ENCODE results near the gene SDR39U1. TPM values are rescaled to one million over a fixed set of nuclear protein-coding genes. Genes with fewer than 3 reads are reported as not detected.
A peak's percentile ranks its signal among the peaks of the same experiment; 100 is the strongest.

SDR39U1 gene
- total RNA-seq, 1 experiment from 2014 or later, result 12.4 TPM

DNA sequence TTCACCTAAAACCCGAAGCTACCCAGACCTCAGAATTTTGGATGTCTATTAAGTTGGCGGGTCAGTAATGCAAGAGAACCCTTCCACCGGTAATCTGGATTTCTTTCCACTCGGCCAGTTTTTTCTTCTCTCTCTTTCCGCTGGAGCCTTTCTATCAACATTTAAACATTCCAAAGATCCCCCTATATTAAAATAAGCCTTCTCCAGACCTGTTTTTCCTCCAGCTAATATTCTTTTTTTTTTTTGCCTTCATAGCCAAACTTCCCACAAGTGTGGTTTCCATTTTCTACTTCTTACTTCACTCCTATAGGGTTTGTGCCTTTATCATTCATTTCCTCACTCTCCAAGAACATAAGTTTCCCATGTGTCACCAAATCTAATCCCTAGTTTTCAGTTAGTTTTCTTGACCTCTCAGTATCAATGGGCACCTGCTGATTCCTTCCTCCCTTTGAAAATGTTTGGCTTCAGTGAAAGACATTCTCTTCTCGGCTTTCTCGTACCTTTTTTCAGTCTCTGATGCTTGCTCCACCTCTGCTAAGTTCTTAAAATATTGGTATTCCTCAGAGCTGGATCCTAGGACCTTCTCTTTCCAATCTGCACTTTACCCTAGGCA lies 583 bp upstream of the SDR39U1 start:
- no peak for DNase-seq (ENCODE audit: low read depth)

DNA sequence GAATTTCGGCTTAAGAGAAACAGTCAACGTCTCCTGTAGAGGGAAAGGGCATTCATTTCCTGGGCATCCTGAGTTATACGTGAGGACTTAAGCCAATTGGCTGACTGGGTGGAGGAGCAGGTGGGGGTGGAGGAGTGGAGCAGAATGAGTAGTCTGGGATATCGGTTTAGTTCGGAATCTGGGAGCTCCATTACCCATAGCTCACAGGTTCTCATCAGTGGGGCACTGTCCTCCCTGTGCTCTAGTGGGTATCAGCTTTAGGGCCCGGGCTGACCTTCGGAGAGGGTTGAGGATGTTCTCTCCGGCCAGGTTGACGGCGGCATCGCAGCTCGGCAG lies 704 bp downstream of the SDR39U1 start:
- peak; percentile 59 for DNase-seq (ENCODE audit: low read depth)

DNA sequence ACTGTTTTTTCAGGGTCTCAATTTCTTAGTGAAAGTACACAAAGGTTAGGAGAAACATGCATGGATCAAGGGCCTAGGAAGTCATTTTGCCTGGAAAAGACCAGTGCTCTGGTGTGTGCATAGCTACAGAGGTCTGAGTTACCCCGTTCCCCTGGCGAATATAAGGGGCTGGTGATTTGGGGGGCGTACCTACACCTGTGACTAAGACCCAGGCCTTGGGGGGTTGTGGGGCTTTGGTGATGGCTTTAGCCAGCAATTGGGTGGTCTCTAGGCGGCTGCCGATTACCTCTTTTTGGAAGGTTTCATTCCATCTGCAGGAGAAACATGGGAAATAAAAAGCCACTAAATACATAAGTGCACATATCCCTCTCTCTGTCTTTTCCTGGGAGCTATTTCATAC lies 1.1 kb downstream of the SDR39U1 start:
- no peak for DNase-seq (ENCODE audit: low read depth)

DNA sequence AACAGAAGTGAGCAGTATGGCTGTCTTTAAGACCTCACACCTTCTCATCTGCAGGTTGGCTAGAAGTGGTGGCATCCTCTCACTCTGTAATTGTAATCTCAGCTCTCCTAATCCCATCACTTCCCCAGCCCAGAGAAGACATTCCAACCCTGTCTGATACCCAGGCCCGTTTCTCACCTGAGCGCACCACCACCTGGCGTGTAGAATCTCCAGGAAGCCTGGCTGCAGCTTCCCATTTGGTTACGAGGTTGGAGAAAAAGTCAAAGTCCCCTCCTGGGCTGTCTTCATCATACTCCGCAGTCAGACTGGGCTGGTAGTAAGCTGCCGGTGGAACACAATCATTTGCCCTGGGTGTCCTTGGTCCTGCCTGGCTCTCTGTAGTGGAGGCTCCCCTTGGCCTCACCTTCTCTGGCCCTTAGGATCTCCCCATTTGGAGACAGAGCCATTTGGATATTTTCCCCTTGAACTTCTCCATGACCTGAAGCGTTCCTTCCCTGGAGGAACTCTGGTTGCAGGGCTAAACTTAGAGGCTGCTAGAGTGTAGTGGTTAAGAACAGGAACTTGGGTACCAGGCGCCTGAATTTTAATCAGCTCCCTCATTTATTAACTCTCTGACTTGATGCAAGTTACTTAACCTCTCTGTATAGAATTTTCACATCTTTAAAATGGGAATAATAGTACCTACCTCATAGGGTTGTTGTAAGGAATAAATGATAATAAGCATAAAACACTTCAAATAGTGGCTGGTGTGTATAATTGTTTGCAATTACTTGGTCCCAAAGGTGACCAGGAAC lies 1.8 kb downstream of the SDR39U1 start:
- DNase-seq (ENCODE audit: low read depth), result no peak

DNA sequence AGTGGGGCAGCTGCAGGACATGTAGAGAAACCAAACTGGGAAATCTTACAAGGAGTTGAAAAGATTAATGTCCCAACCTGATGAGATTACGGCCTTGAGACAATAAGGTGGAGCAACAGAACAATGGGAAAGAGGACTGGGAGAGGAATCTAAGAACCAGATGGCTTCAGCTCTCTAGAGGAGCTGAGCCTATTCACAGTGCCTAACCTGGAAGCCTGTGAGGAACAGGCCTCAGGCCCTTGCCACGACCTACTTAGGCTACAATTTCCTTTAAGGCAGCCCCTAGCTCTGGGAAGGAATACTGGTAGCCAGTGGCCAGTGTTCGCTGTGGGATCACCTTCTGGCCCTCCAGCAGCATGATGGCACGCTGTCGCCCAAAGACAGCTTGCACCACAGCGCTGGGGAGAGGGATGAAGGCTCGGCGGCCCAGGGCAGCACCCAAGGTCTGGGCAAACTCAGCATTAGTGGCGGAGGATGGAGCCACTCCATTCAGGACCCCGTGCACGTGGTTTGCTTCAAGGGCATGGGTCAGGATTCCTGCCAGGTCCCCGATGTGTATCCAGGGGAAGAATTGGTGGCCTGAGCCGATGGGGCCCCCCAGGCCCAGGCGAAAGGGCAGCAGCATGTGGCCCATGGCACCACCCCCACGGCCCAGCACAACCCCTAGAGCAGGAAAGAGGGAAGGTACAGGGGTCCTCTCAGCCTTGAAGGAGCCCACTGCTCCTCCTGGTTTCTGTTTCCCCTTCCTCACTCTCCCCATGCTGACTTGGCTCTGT lies 2.6 kb downstream of the SDR39U1 start:
- no peak for DNase-seq (ENCODE audit: low read depth)

DNA sequence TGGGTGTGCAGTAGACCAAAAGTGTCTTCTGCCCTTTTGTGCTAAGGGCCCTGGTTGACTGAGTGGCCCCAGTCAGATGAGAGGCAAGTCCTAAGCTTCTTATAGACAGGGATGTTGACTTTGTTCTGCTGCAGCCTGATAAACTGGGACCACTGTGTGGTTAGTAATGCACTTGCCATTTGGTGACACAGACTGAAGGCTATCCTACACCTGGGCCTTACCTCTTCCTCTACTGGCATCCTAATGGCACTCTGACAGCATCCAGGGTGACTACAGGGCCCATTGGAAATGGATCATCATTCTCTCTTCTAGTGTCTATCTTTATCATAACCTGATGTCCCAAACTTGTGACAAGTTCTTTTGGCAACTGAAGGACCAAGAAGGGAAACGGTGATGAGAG lies 3.3 kb downstream of the SDR39U1 start:
- no peak for DNase-seq (ENCODE audit: low read depth)

DNA sequence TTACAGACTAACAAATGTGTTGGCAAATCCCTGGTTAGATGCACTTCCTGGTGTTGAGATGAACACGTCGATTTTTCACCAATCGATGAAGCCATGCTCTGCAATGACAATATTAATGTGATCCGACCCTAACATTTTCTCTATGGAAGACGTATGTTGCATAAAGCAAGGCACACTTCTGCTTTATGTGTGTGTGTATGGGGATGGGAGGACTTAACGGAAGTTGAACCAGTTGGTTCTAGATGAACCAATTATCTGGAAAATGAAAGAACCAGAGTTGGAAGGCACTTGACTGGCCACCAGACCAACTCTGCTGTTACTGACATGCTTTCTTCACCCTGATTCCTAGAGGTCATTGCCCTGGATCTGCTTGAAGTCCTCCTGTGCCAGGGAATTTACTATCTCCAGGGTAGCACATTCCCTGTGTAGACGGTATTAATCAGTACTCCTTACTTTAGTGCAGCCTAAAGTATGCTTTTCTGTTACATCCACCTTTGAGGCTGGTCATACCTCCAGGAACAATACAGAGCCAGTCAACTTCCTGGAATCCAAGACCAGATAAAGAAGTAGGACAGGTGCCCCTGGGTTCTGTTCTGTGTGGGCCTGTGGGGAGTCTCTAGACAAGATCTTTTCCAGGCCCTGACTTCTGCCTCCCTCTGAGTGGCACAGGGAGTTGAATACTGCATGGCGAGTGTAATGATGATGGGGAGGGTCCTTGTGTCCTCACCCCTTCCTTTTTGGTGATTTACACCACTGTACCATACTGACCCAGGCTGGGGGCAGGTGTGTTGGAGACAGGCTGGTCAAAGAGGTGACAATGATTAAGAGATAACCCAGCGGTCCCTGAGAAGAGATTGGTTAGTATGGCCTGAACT lies 4.1 kb downstream of the SDR39U1 start:
- no peak for DNase-seq (ENCODE audit: low read depth)

DNA sequence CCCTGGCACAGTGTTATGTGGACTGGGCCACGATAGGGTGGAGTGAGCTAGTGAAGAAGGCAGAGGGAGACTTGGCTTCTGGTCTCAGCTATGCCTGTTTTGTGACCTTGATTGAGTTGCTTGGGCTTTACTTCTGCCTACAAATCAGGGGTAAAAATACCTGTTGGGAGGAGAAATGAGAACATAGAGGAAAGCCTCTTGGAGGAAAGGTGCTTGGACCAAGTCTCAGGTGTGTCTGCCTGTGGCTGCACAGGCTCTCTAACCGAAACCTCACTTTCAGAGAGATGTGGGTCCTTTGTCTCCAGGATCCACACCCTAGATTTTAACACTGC lies 4.9 kb downstream of the SDR39U1 start:
- DNase-seq (ENCODE audit: low read depth), result no peak

DNA sequence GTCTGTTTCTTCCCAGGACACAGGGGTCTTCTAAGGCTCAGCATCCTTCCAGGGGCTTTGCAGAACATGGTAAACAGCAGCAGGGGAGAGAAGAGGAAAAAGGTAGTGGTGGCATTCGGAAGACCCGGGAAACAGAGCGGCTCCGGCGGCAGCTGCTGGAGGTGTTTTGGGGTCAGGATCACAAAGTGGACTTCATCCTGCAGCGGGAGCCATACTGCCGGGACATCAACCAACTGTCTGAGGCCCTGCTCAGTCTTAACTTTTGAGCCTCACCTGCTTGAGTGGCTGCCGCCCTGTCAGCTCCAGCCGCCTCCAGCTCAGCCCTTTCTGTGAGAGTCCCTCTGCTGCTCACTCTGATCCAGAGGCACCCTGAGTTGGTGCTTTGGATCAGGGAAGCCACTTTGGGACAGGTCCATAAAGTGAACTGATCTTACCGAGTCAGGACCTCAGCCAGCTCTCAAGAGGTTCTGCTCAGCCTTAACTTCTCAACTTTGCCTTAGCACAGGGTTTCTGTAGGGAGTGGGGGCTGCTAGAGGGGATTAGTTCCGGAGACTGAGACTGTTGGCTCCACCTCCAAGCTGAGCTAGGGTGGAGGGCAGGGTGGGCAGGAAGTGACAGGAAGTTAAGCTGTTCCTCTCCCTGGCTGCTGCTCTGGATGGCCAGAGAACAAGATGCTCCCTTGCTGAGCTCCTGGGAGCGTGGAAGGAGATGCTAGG lies 5.4 kb downstream of the SDR39U1 start:
- DNase-seq (ENCODE audit: low read depth), result no peak

DNA sequence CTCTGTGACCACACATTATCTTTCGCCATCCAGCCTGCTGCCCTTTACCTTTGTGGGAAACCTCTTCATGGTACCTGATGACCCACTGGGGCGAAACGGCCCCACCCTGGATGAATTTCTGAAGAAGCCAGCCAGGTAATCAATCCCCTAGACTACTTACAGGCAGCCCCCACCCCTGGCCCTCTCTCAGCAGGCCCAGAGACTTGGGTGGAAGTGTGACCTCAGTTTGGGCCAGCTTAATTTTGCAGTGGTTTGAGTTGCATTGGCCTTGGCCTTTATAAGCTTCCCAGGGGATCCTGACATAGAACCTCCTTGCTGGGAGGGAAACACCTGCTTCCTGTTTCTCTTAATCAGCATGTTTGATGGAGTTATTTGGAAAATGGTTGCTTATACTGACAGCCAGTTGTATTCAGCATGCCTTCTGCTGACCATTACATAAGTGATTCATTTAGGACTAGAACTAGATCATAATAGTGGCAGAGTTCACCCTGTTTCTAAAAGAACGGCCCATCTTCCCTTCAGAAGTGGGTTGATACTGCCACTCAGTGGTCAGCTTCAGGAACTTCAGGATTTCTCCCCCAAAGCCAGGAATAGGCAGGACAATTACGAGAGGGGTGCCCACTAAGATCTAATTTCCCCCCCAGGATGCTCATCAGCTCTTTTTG lies 6.1 kb downstream of the SDR39U1 start:
- DNase-seq (ENCODE audit: low read depth), result peak; percentile 72

DNA sequence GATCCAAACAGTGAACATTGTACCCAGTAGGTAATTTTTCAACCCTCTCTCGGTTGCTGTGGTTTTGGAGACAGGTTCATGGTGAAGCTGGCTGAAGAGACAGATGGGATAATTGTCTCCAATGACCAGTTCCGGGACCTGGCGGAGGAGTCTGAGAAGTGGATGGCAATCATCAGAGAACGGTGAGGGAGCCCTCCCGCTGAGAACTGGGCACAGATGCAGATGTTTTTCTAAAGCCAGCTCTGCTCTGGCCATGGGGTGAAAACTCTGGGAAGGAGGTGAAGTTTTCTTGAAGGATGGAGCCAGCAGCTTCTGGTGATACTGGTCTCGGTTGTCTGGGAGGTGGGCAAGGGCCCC lies 6.6 kb downstream of the SDR39U1 start:
- no peak for DNase-seq (ENCODE audit: low read depth)

DNA sequence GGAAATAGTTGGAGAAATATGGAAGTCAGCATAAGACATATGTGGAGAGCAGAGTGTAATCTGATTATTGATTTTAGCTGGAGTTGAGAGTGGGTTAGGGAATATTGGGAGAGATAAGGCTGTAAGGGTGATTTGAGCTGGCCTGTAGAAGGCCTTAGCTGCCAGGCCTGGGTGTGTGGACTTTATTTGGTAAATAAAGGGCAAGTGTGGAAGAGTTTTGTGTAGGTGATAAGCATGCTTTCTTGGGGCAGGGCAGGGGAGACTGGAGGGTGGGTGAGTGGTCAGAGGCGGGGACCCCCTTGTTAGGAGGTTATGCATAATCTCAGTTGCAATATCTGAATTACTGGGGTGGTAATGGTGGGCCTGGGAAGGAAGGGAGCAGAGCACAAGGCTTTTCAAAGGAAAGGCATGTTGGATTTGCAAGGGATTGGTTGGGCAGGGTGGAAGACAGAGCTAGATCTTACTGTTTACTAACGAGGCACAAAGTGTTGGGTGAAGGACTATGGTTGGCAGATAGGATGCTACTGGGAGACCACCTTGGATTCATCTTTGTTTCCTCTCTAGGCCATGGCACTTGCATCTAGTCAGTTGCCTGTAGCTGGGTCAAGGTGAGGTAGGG lies 7.3 kb downstream of the SDR39U1 start:
- DNase-seq (ENCODE audit: low read depth), result no peak

DNA sequence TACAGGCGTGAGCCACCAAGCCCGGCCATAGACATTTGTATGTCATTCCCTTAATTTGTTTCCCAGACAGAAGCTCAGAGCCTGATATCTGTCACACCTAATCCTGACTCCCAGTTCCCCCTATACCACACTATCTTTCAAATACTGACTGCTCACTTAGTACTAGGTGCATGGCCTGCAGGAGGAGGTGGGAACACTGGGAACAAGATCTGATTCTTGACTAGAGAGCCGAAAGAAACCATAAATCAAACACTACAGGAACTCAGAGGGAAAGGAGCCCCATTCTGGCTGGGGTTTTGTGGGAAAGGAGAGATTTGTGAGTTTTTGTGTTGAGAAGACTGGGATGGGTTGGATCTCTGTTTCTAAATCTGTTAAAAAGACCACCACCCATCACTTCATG lies 7.9 kb downstream of the SDR39U1 start:
- DNase-seq (ENCODE audit: low read depth), result no peak

DNA sequence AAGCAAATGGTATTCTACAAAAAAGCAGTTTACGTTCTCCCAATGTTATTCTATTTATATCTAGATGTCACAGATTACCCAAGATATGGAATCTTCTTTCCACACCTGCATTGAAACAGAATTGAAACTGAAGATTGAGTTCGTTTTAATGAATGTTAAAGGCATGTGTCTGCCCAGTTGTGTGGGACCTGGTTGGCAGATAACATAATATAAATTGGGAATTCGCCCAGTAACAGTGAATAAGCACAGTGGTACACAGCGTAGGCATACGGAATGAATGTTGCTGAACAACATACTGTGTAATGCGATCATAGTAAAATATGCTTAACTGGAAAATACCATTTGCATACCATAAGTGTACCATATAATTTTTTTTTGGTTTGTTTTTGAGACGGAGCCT lies 8.5 kb downstream of the SDR39U1 start:
- no peak for DNase-seq (ENCODE audit: low read depth)

DNA sequence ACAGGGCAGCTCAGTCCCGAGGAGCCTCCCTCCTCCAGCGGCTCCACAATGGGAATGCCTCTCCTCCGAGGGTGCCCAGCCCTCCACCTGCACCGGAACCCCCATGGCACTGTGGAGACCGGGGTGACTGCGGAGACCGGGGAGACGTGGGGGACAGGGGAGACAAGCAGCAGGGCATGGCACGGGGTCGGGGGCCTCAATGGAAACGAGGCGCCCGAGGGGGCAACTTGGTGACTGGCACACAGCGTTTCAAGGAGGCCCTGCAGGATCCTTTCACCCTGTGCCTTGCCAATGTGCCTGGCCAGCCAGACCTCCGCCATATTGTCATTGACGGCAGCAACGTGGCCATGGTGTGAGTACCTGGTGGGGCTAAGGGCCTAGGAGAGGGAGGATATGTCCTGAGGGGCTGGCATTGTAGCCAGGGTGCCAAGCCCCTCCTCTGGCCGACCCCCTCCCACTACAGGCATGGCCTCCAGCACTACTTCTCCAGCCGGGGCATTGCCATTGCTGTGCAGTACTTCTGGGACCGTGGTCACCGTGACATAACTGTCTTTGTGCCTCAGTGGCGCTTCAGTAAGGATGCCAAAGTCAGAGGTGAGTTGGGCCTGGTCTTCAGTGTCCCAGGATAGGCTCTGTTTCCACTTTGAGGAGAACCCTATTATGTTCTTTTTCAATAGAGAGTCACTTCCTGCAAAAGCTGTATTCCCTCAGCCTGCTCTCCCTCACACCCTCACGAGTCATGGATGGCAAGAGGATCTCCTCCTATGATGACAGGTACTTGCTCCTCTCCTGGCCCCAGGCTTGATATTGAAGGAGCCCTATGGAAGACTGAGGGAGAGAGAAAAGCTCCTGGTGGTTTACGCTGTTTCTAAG lies 10.1 kb downstream of the SDR39U1 start:
- DNase-seq (ENCODE audit: low read depth), result no peak

DNA sequence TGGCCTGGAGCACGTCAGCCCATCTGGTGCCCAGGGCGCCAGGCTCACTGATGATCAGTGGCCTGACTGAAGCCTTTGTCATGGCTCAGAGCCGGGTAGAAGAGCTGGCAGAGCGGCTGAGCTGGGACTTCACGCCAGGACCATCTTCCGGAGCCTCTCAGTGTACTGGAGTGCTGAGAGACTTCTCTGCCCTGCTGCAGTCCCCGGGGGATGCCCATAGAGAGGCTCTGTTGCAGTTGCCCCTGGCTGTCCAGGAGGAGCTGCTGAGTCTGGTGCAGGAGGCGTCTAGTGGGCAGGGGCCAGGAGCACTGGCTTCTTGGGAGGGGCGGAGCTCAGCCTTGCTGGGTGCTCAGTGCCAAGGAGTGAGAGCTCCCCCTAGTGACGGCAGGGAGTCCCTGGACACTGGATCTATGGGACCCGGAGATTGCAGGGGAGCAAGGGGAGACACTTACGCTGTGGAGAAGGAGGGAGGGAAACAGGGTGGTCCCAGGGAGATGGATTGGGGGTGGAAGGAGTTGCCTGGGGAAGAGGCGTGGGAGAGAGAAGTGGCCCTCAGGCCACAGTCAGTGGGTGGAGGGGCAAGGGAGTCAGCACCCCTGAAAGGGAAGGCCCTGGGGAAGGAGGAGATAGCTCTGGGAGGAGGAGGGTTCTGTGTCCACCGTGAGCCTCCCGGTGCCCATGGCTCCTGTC lies 10.9 kb downstream of the SDR39U1 start:
- DNase-seq (ENCODE audit: low read depth), result peak; percentile 83

DNA sequence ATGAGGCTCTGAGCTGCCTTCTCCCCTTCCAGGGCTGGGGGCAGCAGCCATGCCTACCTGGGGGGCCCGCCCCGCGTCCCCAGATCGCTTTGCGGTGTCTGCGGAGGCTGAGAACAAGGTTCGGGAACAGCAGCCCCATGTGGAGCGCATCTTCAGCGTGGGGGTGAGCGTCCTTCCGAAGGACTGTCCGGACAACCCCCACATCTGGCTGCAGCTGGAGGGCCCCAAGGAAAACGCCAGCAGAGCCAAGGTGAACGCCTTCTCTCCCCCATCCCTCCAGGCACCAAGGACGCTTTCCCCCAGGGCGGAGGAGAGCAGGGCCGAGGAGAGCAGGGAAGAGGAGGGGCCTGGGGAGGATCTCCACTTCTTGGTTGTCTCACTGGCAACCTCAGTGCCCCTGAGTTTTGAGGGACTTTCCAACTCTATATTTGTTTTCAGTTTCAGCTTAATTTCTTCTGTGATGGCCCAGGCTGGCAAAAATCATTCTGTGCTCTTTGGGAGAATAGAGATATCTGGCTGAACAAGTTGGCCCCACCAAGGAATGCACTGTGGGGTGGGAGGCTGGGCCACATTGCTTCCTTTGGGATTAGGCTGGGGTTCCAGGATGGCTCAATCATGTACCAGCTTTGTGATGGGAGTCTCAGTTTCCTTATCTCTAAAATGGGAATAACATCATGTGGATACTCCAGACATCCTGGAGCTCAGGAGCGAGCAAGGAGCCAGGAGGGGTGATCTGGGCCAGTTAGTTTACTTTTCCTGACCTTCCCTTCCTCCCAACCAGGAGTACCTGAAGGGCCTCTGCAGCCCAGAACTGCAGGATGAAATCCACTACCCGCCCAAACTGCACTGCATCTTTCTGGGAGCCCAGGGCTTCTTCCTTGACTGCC lies 11.7 kb downstream of the SDR39U1 start:
- DNase-seq (ENCODE audit: low read depth), result no peak

DNA sequence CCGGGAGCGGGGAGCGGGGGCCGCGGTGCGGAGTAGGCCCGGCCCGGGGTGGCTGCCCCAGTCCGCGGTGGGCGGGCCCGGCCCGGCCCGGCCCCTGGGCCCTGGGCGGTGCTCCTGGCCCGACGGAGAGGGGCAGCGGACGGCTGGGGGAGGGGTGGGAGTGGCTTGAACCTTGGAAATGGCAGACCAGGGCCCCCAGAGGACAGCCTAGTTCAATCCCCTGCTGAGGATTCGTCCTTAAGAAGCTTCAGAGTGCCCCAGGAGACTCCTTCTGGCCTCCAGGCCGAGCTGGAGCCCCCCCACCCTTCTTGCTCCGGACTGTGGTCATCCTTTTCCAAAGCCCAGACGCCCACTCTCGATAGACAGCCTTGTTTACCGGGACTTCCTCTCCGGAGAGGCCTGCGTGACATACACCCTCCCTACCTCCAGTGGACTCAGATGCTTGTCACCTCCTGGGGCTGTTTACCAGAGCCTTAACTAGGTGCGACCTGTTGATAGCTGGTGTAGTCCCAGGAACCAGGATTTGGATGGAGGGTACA lies 12.4 kb downstream of the SDR39U1 start:
- DNase-seq (ENCODE audit: low read depth), result peak; percentile 66
